NK-92 treated with Interleukin-12 subunit alpha and Interleukin-12 subunit beta, amount 100 ng/mL, for 24 hours (cell line): Measurements from ENCODE around the gene MAGIX.
"Not testable (repeated sequence)": the region's sequence is repeated elsewhere in the genome, so short reads cannot be mapped to it uniquely, and the experiment has no call there.

Experiments
- DNase-seq: peaks from one replicate; lab custom pipeline; 2025; lab: John Stamatoyannopoulos, UW

MAGIX gene

GRCh38 chrX:49162620-49163019 lies at the start of gene MAGIX:
Gene MAGIX (plus strand): TSS chrX:49162758. CDS start chrX:49162890, 132 bp downstream.
- no peak for DNase-seq

GRCh38 chrX:49116076-49116475 lies 46.5 kb upstream of the MAGIX start:
- DNase-seq, result no peak

- no peak for DNase-seq
Observed at GRCh38 chrX:49116716-49117115, 45.8 kb upstream of the MAGIX start.

- no peak for DNase-seq
Observed at GRCh38 chrX:49117581-49117980, 45.0 kb upstream of the MAGIX start.

- DNase-seq, result no peak
Observed at GRCh38 chrX:49120091-49120490, 42.5 kb upstream of the MAGIX start.

GRCh38 chrX:49122499-49122898 lies 40.1 kb upstream of the MAGIX start:
- no peak for DNase-seq

GRCh38 chrX:49127742-49128258 lies 34.8 kb upstream of the MAGIX start:
- not testable (repeated sequence) for DNase-seq

GRCh38 chrX:49129427-49129826 lies 33.1 kb upstream of the MAGIX start:
- DNase-seq, result no peak

GRCh38 chrX:49132275-49132674 lies 30.3 kb upstream of the MAGIX start:
- DNase-seq, result not testable (repeated sequence)

- DNase-seq, result no peak
Observed at GRCh38 chrX:49133759-49134158, 28.8 kb upstream of the MAGIX start.

- DNase-seq, result no peak
Observed at GRCh38 chrX:49137492-49137891, 25.1 kb upstream of the MAGIX start.

- no peak for DNase-seq
Observed at GRCh38 chrX:49139713-49140112, 22.8 kb upstream of the MAGIX start.

GRCh38 chrX:49142264-49142663 lies 20.3 kb upstream of the MAGIX start:
- DNase-seq, result not testable (repeated sequence)

- DNase-seq, result not testable (repeated sequence)
Observed at GRCh38 chrX:49143154-49143553, 19.4 kb upstream of the MAGIX start.

GRCh38 chrX:49147282-49147681 lies 15.3 kb upstream of the MAGIX start:
- no peak for DNase-seq

GRCh38 chrX:49147936-49148335 lies 14.6 kb upstream of the MAGIX start:
- no peak for DNase-seq

- DNase-seq, result not testable (repeated sequence)
Observed at GRCh38 chrX:49148390-49149100, 14.0 kb upstream of the MAGIX start.

GRCh38 chrX:49149291-49149690 lies 13.3 kb upstream of the MAGIX start:
- DNase-seq, result not testable (repeated sequence)

GRCh38 chrX:49153467-49153866 lies 9.1 kb upstream of the MAGIX start:
- no peak for DNase-seq

GRCh38 chrX:49155243-49155899 lies 7.2 kb upstream of the MAGIX start:
- DNase-seq, result no peak

- peak; percentile 67 for DNase-seq
Observed at GRCh38 chrX:49155900-49156837, 6.4 kb upstream of the MAGIX start.

- DNase-seq, result no peak
Observed at GRCh38 chrX:49157194-49157593, 5.4 kb upstream of the MAGIX start.
